Breast epithelium (tissue), 4 donors: ENCODE measurements around the gene DPYD. TPM values are rescaled to one million over a fixed set of nuclear protein-coding genes. Genes with fewer than 3 reads are reported as not detected.

Experiments used
- DNase-seq, 2 donors: peaks; one replicate each; pipeline ENCODE4 v3.0.0-alpha.2; 2019; ENCODE audit warnings: low spot score in 2 of 2
- H3K27ac ChIP-seq, 2 donors: fragments of 200-600 bp; sonication (generic) in 1 of 2; one replicate each; pipeline ENCODE4 v1.5.1; 2016 to 2019; ENCODE audit warnings: mild to moderate bottlenecking in 1 of 2
- H3K27me3 ChIP-seq, 2 donors: fragments of 200-600 bp; sonication (generic) in 1 of 2; one replicate each; pipeline versions ENCODE4 v1.5.1 to v1.6.0; 2017 to 2019; ENCODE audit warnings: control low read depth in 1 of 2, mild to moderate bottlenecking in 1 of 2
- H3K36me3 ChIP-seq: fragments of 200-600 bp; one replicate; pipeline ENCODE4 v1.5.1; 2019
- H3K4me1 ChIP-seq, 2 donors: fragments of 200-600 bp; sonication (generic); one replicate each; pipeline ENCODE4 v1.5.1; 2016 to 2019; ENCODE audit warnings: control low read depth in 1 of 2
- H3K4me3 ChIP-seq, 3 donors: fragments of 200-600 bp; sonication (generic); 1 replicate in 2 of 3; 2 replicates in 1 of 3; pipeline ENCODE4 v1.5.1; 2016 to 2019; ENCODE audit warnings: mild to moderate bottlenecking in 3 of 3, moderate library complexity in 2 of 3
- H3K9me3 ChIP-seq, 2 donors: fragments of 200-600 bp; sonication (generic) in 1 of 2; one replicate each; pipeline ENCODE4 v1.5.1; 2016 to 2019; ENCODE audit warnings: control low read depth in 1 of 2
- POLR2A ChIP-seq: fragments of 450-650 bp; IDR thresholded peaks from one replicate; pipeline ENCODE4 v1.6.1; 2016; ENCODE audit warnings: antibody characterized with exemption, mild to moderate bottlenecking, moderate library complexity
- POLR2AphosphoS5 ChIP-seq, 3 donors: sonication (generic); formaldehyde crosslinking; IDR thresholded peaks; one replicate each; pipeline ENCODE4 v1.6.1; 2017; ENCODE audit warnings: antibody characterized with exemption in 3 of 3
- intact Hi-C: fragments of 100-400 bp; cut with DNase I; formaldehyde crosslinking; loops from one replicate; pipeline ENCODE4 v1.15.1; 2023; ENCODE audit warnings: low total_unique reads
- total RNA-seq, 3 donors: library from RNA; depleted of rRNA; stranded (reverse); fragments of >200 nt; gene quantifications; one replicate each; pipeline ENCODE4 v1.1.0, GENCODE V29; 2016
- TF ChIP-seq, protein P1 (sequence below), 3 donors: fragments of 450-650 bp; IDR thresholded peaks; one replicate each; pipeline ENCODE4 v1.5.1; 2016 to 2017; ENCODE audit warnings: antibody characterized with exemption in 3 of 3, mild to moderate bottlenecking in 3 of 3, moderate library complexity in 3 of 3

DPYD gene
- total RNA-seq, 3 donors from 2014 or later: 56.4 to 95.1 (median 58.1) TPM

DNA sequence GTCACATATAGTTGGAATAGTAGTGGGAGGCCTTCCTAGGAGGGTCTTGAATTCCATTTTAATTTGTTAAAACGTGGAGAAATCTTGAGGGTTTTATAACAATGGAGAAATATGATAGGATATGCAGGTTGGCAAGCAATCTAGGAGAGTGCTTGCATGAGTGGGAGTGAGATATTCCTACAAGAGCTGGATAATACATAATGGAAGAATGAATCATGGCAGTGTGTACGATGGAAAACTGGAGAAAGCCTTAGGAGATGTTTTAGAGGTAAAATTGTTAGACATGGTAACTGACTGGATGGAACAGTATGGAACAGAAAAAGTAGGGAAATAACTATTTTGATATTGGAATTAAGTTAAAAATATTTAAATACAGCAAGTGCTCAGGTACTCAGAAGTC lies 846.9 kb downstream of the DPYD start:
- H3K9me3 ChIP-seq: no peaks in the 10 kb centered on the region
- no peaks in the 10 kb centered on the region for H3K4me1 ChIP-seq
- no peaks in the 10 kb centered on the region for H3K36me3 ChIP-seq
- TF ChIP-seq, protein P1, sequence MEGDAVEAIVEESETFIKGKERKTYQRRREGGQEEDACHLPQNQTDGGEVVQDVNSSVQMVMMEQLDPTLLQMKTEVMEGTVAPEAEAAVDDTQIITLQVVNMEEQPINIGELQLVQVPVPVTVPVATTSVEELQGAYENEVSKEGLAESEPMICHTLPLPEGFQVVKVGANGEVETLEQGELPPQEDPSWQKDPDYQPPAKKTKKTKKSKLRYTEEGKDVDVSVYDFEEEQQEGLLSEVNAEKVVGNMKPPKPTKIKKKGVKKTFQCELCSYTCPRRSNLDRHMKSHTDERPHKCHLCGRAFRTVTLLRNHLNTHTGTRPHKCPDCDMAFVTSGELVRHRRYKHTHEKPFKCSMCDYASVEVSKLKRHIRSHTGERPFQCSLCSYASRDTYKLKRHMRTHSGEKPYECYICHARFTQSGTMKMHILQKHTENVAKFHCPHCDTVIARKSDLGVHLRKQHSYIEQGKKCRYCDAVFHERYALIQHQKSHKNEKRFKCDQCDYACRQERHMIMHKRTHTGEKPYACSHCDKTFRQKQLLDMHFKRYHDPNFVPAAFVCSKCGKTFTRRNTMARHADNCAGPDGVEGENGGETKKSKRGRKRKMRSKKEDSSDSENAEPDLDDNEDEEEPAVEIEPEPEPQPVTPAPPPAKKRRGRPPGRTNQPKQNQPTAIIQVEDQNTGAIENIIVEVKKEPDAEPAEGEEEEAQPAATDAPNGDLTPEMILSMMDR (IDR thresholded peaks at IDR 0.05): no peak
- no peak for TF ChIP-seq POLR2A
- no peak for TF ChIP-seq POLR2AphosphoS5 (IDR thresholded peaks at IDR 0.05)
- H3K27me3 ChIP-seq: no peaks in the 10 kb centered on the region
- H3K4me3 ChIP-seq: no peak overlapping the region
- no peak for DNase-seq
- H3K27ac ChIP-seq: no peak overlapping the region
- intact Hi-C loops: no loop called here

DNA sequence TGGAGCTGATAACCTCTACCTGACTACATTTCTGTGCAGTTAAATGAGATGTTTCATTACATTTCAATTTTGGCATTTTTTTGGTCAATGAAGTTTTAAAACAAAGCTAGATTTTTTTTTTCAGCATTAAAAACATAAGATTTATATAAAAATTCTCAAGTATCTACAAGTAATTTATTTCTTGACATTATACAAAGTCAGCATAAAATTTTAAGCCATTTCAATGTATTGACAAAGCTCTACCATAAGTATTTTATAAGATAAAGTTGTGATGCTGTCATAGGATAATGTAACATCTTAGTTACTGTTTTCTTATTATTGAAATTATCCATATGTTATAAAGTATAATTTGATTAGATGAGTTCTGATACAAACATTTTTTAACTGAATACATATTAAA lies 847.7 kb downstream of the DPYD start:
- H3K4me1 ChIP-seq: no peaks in the 10 kb centered on the region
- H3K36me3 ChIP-seq: no peaks in the 10 kb centered on the region
- H3K4me3 ChIP-seq: no peak overlapping the region
- intact Hi-C loops: no loop called here
- no peak overlapping the region for H3K27ac ChIP-seq
- TF ChIP-seq, protein P1 (IDR thresholded peaks at IDR 0.05): no peak
- no peak for DNase-seq
- H3K27me3 ChIP-seq: no peaks in the 10 kb centered on the region
- H3K9me3 ChIP-seq: no peaks in the 10 kb centered on the region

DNA sequence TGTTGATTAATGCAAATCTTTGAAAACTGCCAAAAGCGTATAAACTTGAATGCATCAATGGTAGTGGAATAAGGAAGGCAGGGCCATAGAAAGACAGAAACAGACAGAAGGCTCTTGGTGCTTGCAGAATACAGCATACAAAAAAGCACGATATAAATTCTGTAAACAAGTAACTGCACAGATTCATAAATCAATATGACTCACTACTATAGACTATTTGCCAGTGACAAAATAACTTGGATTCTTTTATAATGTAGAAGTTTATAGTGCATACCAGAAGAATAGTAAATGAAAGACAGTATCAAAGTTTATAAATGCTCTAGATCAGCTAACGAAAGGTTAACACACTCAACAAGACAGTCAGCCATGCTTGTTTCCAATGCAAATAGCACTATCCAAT lies 849.7 kb downstream of the DPYD start:
- intact Hi-C loops: no loop called here

DNA sequence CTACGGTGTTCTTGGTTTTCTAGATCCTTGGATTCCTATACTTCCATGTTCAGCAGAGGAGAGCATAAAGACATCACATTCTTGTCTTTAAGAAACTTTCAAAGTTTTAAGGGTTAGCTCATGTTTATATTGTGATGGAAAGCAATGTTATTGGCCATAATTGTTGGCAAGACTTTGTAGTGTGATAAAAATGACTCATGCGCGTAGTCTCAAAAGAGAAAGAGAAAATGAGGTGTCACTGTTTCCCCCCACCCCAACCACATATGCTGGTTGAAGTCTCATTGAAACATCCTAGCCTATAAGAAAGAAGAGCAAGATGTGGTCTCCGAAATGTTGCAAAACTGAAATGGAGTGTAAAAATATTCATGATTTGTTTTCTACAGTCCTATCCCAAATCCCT lies 850.5 kb downstream of the DPYD start:
- intact Hi-C loops: no loop called here

More for the DNA sequence above, 849.7 kb downstream of the DPYD start:
- TF ChIP-seq POLR2AphosphoS5 (IDR thresholded peaks at IDR 0.05) (no peak), POLR2A (no peak)
- TF ChIP-seq, protein P1 (IDR thresholded peaks at IDR 0.05): no peak
- no peak for DNase-seq
- no peaks in the 10 kb centered on the region for H3K4me1 ChIP-seq
- no peak overlapping the region for H3K4me3 ChIP-seq
- no peaks in the 10 kb centered on the region for H3K27me3 ChIP-seq
- H3K27ac ChIP-seq: no peak overlapping the region
- no peaks in the 10 kb centered on the region for H3K36me3 ChIP-seq
- peaks cover 0 to 2% of the 10 kb centered on the region in 2 donors for H3K9me3 ChIP-seq

DNA sequence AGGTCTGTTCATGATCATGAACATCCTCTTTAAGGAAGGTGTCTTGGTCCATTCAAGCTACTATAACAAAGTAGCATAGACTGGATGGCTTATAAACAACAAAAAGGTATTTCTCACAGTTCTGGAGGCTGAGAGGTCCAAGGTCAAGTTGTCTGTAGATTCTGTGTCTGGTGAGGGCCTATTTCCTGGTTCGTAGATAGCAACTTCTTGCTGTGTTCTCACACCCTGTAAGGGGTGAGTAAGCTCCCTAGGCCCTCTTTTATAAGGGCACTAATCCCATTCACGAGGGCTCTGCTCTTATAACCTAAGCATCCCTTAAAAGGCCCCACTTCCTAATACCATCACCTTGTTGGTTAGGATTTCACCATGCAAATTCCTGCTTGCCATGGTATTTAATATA lies 851.5 kb downstream of the DPYD start:
- no peaks in the 10 kb centered on the region for H3K27me3 ChIP-seq
- intact Hi-C loops: no loop called here
- no peak for DNase-seq
- H3K27ac ChIP-seq: no peak overlapping the region
- TF ChIP-seq, protein P1 (IDR thresholded peaks at IDR 0.05): no peak
- no peak for TF ChIP-seq POLR2A
- no peak for TF ChIP-seq POLR2AphosphoS5 (IDR thresholded peaks at IDR 0.05)
- H3K9me3 ChIP-seq: peaks cover 0 to 5% of the 10 kb centered on the region in 2 donors
- no peak overlapping the region for H3K4me3 ChIP-seq
- no peaks in the 10 kb centered on the region for H3K4me1 ChIP-seq
- H3K36me3 ChIP-seq: no peaks in the 10 kb centered on the region

More for the DNA sequence above, 850.5 kb downstream of the DPYD start:
- Histone ChIP-seq H3K4me3 (no peak overlapping the region), H3K27me3 (no peaks in the 10 kb centered on the region), H3K9me3 (peaks cover 0 to 5% of the 10 kb centered on the region in 2 donors), H3K36me3 (no peaks in the 10 kb centered on the region), H3K27ac (no peak overlapping the region), H3K4me1 (no peaks in the 10 kb centered on the region)
- DNase-seq: no peak
- TF ChIP-seq POLR2A (no peak), POLR2AphosphoS5 (IDR thresholded peaks at IDR 0.05) (no peak)
- TF ChIP-seq, protein P1 (IDR thresholded peaks at IDR 0.05): no peak
